ENCODE measurements around the gene DPP6. TPM values are rescaled to one million over a fixed set of nuclear protein-coding genes. Genes with fewer than 3 reads are reported as not detected.
"Not testable (repeated sequence)": the region's sequence is repeated elsewhere in the genome, so short reads cannot be mapped to it uniquely, and the experiment has no call there.

DPP6 gene
- total RNA-seq, 1 donor from 2014 or later: not detected

GRCh38 chr7:154919344-154920225, 867.4 kb downstream of the DPP6 start:
- no peak for DNase-seq (ENCODE audit: low read depth in 2 of 2)

- DNase-seq (ENCODE audit: low read depth in 2 of 2): not testable (repeated sequence)
These were observed 870.3 kb downstream of the DPP6 start for GRCh38 chr7:154922472-154922871.

DNA sequence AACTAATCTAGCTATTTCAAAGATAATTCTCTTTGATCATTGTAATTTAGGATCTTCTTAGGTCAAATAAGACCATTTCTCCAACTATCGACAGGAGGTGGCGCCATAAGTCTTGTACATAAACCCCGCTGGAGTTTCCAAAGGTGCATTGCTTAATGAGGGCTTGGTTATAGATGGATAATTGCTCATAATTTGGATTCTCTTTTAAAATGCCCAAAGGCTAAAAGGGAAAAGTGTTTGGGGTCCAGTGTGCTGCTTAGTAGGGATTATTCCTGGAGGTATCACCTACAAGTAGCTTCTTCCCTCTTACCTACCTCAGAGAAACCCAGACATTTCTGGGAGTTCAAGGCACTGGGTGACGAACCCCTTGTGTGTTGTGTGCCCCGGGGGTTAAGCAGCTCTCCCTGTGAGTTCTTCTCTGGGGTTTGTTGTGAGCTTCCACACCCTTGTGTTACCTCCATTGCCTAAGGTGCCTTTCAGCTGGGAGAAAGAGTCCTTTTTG, 875.5 kb downstream of the DPP6 start:
- peak; percentile 90 to 94 for DNase-seq (ENCODE audit: low read depth in 2 of 2)

GRCh38 chr7:154928136-154929005, 876.2 kb downstream of the DPP6 start:
- DNase-seq (ENCODE audit: low read depth in 2 of 2): peak; percentile 91 to 95

DNA sequence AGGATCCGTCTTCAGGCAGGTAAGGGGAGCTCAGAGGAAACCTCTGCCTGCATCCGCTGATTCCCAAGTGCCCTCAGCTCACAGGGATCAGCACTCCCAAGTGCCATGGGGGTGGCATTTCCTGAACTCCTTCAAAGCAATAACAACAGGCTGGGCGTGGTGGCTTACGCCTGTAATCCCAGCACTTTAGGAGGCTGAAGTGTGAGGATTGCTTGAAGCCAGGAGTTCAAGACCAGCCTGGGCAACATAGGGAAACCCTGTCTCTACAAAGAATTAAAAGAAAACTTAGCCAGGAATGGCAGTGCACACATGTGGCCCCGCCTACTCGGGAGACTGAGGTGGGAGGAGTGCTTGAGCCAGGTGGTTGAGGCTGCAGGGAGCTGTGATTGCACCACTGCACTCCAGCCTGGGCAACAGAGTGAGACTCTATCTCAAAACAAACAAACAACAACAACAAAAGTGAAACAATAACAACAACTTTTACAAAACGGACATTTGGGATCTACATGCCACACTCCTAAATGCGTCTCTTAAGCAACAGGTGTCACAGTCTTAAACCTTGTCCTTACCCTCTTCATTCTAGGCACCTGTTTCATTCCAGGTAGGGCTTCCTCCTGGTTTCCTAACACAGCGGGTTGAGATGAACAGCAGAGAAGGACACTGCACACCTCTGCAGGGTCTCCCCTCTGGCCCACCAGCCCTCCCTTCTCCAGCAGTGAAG, 877.0 kb downstream of the DPP6 start:
- DNase-seq (ENCODE audit: low read depth in 2 of 2): peak in 1 of 2 donors; percentile 17

DNA sequence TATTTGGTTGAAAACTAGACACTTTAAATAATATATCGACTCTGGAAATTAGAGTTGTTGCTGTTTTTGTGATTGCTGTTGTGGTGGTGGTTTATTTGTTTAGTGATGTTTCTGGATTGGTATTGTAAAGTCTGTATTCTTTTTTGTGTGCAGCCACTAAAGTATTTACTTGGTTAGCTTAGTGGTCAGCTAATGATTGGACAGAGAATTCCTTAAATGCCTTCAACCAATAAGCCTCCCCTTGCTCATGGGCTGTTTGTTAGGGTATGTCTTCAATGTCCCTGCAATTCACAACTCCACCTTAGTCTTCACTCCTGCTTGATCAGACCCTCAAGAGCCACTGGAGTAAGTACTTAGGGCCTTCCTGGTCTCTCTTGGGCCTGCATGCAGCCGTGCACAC, 879.7 kb downstream of the DPP6 start:
- DNase-seq (ENCODE audit: low read depth in 2 of 2): no peak

GRCh38 chr7:154934353-154934952, 882.3 kb downstream of the DPP6 start:
- DNase-seq (ENCODE audit: low read depth in 2 of 2): not testable (repeated sequence)

DNA sequence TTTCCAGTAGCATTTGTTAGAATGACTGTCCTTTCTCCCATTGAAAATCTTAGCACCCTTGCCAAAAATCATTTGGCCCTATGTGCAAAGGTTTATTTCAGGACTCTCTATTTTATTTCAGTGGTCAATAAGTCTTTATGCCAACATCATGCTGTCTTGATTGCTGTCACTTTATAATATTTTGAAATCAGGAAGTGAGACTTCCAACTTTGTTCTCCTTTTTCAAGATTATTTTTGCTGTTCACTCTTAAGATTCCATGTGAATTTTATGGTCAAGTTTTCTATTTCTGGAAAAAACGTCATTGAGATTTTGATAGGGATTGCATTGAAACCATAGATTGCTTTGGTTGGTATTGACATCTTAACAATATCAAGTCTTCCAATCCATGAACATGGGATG, 885.6 kb downstream of the DPP6 start:
- no peak for DNase-seq (ENCODE audit: low read depth in 2 of 2)

GRCh38 chr7:154942691-154943090, 890.5 kb downstream of the DPP6 start:
- DNase-seq (ENCODE audit: low read depth in 2 of 2): no peak

All from dermis microvascular lymphatic vessel endothelial cell (primary cell).